IPS DF 4.7 (cell line): Measurements from ENCODE around the gene CYTH3.
"Not testable (repeated sequence)": the region's sequence is repeated elsewhere in the genome, so short reads cannot be mapped to it uniquely, and the experiment has no call there.

Source experiments
- DNase-seq: peaks from one replicate; pipeline ENCODE4 v3.0.0-alpha.2; 2013; ENCODE audit warnings: low spot score; ENCODE audit errors: extremely low read depth

Gene CYTH3

GRCh38 chr7:6198689-6199595 is 73.5 kb downstream of the CYTH3 start:
- DNase-seq = no peak

GRCh38 chr7:6197801-6198551 is 74.4 kb downstream of the CYTH3 start:
- DNase-seq = no peak

- DNase-seq = no peak
Measured at GRCh38 chr7:6193709-6194108, 78.7 kb downstream of the CYTH3 start.

DNA sequence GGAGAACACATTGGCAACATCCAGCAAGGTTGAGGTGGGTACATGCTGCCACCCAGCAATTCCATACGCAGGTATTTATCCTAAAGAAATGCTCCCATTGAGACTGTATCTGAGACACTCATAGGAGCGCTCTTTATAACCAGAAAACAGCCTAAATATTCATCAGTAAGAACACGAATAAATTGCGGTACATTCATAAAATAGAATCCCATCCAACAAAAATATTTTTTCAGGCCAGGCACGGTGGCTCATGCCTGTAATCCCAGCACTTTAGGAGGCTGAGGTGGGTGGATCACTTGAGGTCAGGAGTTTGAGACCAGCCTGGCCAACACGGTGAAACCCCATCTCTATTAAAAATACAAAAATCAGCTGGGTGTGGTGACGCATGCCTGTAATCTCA is 81.9 kb downstream of the CYTH3 start:
- DNase-seq = not testable (repeated sequence)

- no peak for DNase-seq
Measured at GRCh38 chr7:6188389-6188788, 84.0 kb downstream of the CYTH3 start.

DNA sequence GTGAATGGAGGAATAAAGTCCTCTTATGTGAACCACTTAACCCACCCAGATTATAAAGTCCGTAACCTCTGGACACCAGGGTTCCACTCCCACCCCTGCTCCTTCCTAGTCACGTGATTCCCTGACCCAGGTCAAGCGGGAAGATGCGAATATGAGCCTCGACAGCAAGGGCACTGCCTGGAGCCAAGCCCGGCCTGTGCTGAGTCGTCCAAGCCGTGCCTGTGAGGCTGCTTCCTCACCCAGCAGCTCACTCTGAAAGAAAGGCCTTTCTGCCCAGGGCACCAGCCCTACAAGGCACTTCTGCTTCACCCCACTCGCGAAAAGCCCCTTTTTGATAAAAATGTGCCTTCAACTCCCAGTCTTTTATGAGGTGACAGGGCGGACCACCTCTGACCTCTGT is 85.8 kb downstream of the CYTH3 start:
- no peak for DNase-seq

GRCh38 chr7:6182993-6183392 is 89.4 kb downstream of the CYTH3 start:
- DNase-seq = no peak

DNA sequence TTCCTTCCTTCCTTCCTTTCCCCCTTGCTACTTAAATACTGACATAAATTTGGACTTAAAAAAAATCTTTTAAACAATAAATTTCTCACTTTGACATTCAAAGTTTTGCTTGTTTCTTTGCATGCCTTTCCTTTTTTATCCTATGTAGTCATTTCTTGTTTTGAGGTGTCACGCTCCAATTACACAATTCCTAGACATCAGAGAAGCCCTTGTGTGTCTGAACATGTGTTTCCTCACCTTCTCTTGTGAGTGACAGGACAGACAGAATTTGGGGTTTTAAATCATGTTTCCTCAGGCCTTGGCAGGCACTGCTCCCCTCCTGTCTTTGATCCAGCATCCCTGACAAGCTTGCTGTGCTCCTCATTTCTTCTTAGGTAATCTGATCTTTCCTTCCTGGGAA is 91.3 kb downstream of the CYTH3 start:
- DNase-seq = no peak

DNA sequence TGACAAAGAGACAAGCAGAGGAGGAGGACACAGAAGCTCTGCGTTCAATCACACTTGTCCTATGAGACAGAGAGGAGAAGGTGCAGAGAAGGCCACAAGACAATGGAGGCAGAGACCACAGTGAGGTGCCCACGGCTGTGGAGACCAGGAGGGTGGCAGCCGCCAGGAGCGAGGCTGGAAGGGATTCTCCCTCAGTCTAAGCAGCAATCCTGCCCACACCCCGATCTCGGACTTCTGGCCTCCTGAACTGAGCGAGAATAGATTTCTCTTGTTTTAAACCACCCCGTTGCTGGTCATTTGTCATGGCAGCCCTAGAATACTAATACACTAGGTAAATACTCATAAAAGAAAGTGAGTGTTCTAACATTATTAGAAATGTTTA is 92.1 kb downstream of the CYTH3 start:
- no peak for DNase-seq

- no peak for DNase-seq
Measured at GRCh38 chr7:6179620-6180343, 92.6 kb downstream of the CYTH3 start.

DNA sequence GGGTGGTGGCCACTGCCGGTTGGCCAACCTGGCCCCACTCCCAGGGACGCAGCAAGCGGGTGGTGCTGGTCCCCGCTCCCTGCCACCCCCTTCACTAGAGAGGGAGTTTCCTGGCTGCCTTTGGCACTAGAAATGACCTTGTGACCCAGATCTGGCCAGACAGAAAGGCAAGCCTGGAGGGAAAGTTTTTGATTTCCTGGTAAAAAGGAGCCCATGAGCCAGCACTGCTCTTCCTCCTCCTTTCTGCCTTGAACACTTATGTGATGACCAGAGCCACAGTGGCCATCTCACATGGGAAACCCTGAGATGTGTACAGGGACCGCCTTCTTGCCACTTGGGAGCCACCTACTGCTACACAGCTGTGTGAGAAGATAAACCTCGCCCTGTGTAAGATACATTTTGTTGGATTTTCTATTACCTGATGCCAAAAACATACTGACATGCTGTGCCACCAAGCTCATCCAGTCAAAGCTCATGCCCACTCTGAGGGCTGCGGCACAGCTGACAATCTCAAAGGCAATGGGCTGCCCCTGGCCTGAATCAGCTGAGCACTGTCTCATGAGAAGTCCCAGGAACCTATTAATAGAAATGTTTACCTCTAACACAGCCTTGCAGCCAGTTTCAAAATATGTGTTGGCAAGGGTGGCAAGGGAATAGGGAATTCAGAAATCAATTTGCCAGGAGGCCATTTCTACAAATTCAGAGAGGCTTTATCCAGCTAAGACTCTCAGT is 94.0 kb downstream of the CYTH3 start:
- no peak for DNase-seq

DNA sequence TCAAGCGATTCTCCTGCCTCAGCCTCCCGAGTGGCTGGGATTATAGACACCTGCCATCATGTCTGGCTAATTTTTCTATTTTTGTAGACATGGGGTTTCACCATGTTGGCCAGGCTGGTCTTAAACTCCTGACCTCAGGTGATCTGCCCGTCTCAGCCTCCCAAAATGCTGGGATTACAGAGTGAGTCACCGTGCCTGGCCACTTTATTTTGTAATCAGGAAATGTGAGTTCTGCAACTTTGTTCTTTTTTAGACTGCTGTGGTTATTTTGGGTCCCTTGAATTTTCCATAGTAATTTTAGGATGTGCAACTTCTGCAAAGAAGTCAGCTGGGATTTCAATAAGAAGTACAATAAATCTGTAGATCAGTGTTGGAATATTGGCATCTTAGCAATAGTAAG is 96.8 kb downstream of the CYTH3 start:
- no peak for DNase-seq

DNA sequence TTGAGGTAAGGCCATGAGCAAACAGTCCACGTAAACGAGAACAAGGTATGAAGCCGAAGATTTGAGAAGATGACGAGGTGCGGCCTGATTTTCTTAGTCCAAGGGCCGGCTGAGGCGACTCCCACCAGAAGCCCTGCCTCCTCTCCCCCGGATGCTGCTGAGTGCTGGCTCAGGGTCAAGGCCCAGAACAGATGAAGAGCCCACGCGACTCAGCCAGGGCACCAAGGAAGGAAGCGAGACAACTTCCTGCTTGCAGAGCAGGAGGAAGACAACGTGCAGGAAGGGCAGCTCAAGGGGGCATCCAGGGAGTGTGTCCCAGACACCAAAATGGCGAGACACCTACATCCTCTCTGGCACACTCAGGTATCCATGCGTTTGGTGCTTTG is 99.5 kb downstream of the CYTH3 start:
- DNase-seq = no peak

DNA sequence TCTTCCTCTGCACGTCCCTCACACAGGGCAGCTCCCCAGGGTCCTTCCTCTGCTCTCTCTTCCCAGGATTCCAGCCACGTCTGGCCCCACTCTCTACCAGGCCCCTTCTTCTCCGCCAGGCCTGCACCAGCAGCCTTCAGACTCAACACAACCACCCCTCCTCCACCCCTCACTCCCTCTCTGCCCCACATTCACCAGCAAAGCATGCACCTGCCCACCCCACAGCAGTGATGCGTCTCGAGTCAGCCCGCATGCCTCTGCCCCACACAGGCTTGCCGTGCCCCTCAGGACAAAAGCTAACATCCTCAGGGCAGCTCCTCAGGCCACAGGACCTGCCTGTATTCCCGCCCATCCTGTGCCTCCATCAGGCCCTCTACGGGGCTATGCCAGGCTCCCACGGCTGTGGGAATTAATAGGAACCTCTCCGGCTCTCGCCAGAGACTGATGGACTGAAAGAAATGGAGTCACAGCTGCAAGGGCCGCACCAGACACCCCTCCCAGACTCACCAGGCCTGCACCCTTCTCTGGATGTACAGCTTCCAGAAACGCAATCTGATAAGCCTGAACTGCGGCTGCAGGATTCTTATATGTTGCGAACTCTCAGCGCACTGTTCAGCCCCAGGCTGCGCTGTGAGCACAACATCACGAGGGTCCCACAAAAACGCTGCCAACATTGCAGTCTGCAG is 100.1 kb downstream of the CYTH3 start:
- DNase-seq = no peak

- no peak for DNase-seq
Measured at GRCh38 chr7:6171532-6172223, 100.7 kb downstream of the CYTH3 start.

GRCh38 chr7:6170571-6171531 is 101.6 kb downstream of the CYTH3 start:
- no peak for DNase-seq

- no peak for DNase-seq
Measured at GRCh38 chr7:6169805-6170520, 102.5 kb downstream of the CYTH3 start.

- DNase-seq = no peak
Measured at GRCh38 chr7:6168477-6168868, 104.0 kb downstream of the CYTH3 start.
